Panc1 (cell line): ENCODE data around the gene E2F2. TPM values are rescaled to one million over a fixed set of nuclear protein-coding genes. Genes with fewer than 3 reads are reported as not detected.
"Not testable (repeated sequence)": the region's sequence is repeated elsewhere in the genome, so short reads cannot be mapped to it uniquely, and the experiment has no call there.

Experiments
- ATAC-seq: fragments of 200-7000 bp; cut with Tn5 transposase; 2 replicates; pipeline ENCODE4 v1.9.1; 2020; ENCODE audit warnings: mild to moderate bottlenecking, moderate library complexity
- BruUV-seq: library from RNA; stranded (reverse); fragments of 400-500 nt; replicated peaks from 2 replicates; lab custom pipeline; 2021; lab: Mats Ljungman, UMichigan
- CTCF ChIA-PET: fragments of 300-600 bp; sonication (Branson Sonifier 250); formaldehyde crosslinking; loops from one replicate; lab custom pipeline; 2022; ENCODE audit warnings: antibody characterized with exemption; lab: Charles Lee
- POLR2A ChIA-PET: fragments of 300-600 bp; sonication (Branson Sonifier 250); formaldehyde crosslinking; loops from one replicate; lab custom pipeline; 2022; ENCODE audit warnings: antibody characterized with exemption; lab: Charles Lee
- DNase-seq: peaks from one replicate; pipeline ENCODE4 v3.0.0-alpha.2; 2010; ENCODE audit warnings: low read depth, low spot score
- H3K27ac ChIP-seq: 2 replicates; pipeline ENCODE4 v1.5.1; 2011; ENCODE audit warnings: mild to moderate bottlenecking, low read length, inconsistent platforms
- H3K27me3 ChIP-seq: fragments of 200-500 bp; sonication (Bioruptor generic); 2 replicates; pipeline ENCODE4 v1.6.0; 2014; ENCODE audit warnings: low read length, inconsistent platforms; ENCODE audit not compliant: control insufficient read depth, insufficient read depth
- H3K36me3 ChIP-seq: fragments of 200-500 bp; sonication (Bioruptor generic); 2 replicates; pipeline ENCODE4 v1.5.1; 2014; ENCODE audit warnings: inconsistent platforms, mild to moderate bottlenecking, low read length, moderate library complexity; ENCODE audit not compliant: control insufficient read depth, insufficient read depth
- H3K4me1 ChIP-seq: 2 replicates; pipeline ENCODE4 v1.5.1; 2011; ENCODE audit warnings: inconsistent platforms, mild to moderate bottlenecking, low read length, moderate library complexity; ENCODE audit not compliant: control insufficient read depth, insufficient read depth
- H3K4me3 ChIP-seq, 2 experiments: 2 replicates each; pipeline ENCODE4 v1.5.1; 2011 to 2012; ENCODE audit warnings: low read depth in 2 of 2, low read length in 2 of 2, mild to moderate bottlenecking in 2 of 2, inconsistent platforms in 1 of 2, moderate library complexity in 1 of 2
- H3K9me3 ChIP-seq: fragments of 200-500 bp; sonication (Bioruptor generic); 2 replicates; pipeline ENCODE4 v1.5.1; 2014; ENCODE audit warnings: low read depth, mild to moderate bottlenecking, inconsistent platforms, low read length, moderate library complexity; ENCODE audit not compliant: control insufficient read depth, insufficient read depth
- CTCF ChIP-seq: fragments of 450-650 bp; IDR thresholded peaks from 2 replicates; pipeline ENCODE4 v1.5.1; 2017; ENCODE audit warnings: mild to moderate bottlenecking
- REST ChIP-seq, 2 experiments: IDR thresholded peaks; 2 replicates each; pipeline ENCODE4 v1.6.1; 2011 to 2012; ENCODE audit warnings: low read depth in 2 of 2, control low read depth in 1 of 2, low read length in 1 of 2, mild to moderate bottlenecking in 1 of 2, moderate library complexity in 1 of 2; ENCODE audit not compliant: insufficient read depth in 1 of 2
- SIN3A ChIP-seq: IDR thresholded peaks from 2 replicates; pipeline ENCODE4 v1.6.1; 2012; ENCODE audit warnings: low read depth, mild to moderate bottlenecking, low read length, moderate library complexity, borderline replicate concordance; ENCODE audit not compliant: insufficient read depth
- in situ Hi-C: cut with HindIII; loops from 2 replicates; pipeline ENCODE4 v1.10.0; 2016; ENCODE audit warnings: low sequenced_read_pairs, low pct_unique_long_range_greater_than_20kb
- intact Hi-C: fragments of 100-400 bp; cut with micrococcal nuclease; formaldehyde crosslinking; loops from one replicate; pipeline ENCODE4 v1.10.0; 2022; ENCODE audit not compliant: unreplicated experiment
- total RNA-seq: library from RNA; stranded (reverse); gene quantifications from one replicate; pipeline ENCODE4 v1.2.1, GENCODE V29; 2021; ENCODE audit not compliant: unreplicated experiment

E2F2 gene
- total RNA-seq, 1 experiment from 2014 or later: 9.5 TPM

DNA sequence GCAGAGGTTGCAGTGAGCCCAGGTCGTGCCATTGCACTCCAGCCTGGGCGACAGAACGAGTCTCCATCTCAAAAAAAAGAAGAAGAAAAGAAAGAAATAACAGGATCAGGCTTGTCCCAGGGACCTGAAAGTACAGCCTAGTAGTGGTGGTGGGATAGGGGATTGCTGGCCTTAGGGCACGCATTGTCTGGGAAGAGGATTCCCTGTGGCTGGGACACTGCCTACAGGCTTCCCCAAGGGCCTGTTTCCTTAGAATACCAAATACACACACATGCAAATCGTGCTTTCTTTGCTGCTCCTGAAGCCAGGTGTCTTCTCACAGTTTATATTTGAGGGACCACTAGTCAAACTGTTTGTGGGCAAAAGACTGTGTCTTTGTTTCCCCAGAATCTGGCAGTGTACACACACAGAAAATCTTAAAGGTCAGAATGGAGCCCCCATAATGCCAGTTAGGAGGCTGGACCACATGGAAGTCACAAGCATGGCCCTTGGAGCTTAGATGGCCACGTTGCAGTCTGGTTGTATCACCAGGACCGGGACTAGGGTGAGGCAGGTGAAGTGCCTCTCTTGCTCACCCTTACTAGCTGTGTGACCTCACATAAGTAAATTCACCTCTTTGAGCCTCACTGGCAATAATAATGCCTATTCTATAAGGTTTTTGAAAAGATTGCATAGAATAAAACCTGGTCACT lies 34.4 kb downstream of the E2F2 start:
- Histone ChIP-seq H3K27me3 (no peaks in the 10 kb centered on the region), H3K4me1 (no peaks in the 10 kb centered on the region), H3K27ac (no peak overlapping the region), H3K36me3 (no peaks in the 10 kb centered on the region), H3K9me3 (no peaks in the 10 kb centered on the region), H3K4me3 (no peak overlapping the region)
- intact Hi-C loops: loop anchor here (1.0 kb wide), 1 partner anchor 43 kb away; no protein-coding TSS in a partner anchor
- in situ Hi-C loops: no loop called here
- DNase-seq (no peak), ATAC-seq (peak; percentile 49)
- CTCF ChIA-PET: interaction anchor here (0.5 to 2.7 kb wide), 17 partner anchors 10 to 193 kb away, joined by 3 to 31 read pairs (median 4); partner anchors contain the start of genes ASAP3 and E2F2
- TF ChIP-seq REST (IDR thresholded peaks at IDR 0.05; ENCODE audit: insufficient read depth in 1 of 2, low read depth in 2 of 2, low read length in 1 of 2) (no peak), SIN3A (no peak), CTCF (no peak)
- POLR2A ChIA-PET: interaction anchor here (0.6 kb wide), 1 partner anchor 250 kb away, joined by 3 read pairs; no protein-coding TSS in a partner anchor
- no TSS peak for BruUV-seq

DNA sequence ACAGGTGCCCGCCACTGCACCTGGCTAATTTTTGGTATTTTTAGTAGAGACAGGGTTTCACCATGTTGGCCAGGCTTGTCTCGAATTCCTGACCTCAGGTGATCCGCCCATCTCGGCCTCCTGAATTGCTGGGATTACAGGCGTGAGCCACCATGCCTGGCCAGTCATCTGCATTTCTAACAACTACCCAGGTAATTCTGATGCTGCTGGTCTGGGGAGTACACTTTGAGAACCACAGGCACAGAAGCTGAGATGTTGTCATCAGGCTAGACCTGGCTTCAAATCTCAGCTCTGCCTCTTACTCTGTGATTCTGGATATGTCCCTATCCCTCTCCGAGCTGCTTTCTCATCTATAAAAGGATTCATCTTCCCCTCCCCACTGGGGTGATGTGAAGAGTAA lies 36.2 kb downstream of the E2F2 start:
- H3K4me1 ChIP-seq, intact Hi-C loops, H3K9me3 ChIP-seq, in situ Hi-C loops, H3K27me3 ChIP-seq, POLR2A ChIA-PET, H3K27ac ChIP-seq, BruUV-seq, H3K4me3 ChIP-seq, H3K36me3 ChIP-seq, DNase-seq, ATAC-seq: not testable (repeated sequence)
- CTCF ChIA-PET: interaction anchor here (0.6 kb wide), 1 partner anchor 142 kb away, joined by 3 read pairs; no protein-coding TSS in a partner anchor

DNA sequence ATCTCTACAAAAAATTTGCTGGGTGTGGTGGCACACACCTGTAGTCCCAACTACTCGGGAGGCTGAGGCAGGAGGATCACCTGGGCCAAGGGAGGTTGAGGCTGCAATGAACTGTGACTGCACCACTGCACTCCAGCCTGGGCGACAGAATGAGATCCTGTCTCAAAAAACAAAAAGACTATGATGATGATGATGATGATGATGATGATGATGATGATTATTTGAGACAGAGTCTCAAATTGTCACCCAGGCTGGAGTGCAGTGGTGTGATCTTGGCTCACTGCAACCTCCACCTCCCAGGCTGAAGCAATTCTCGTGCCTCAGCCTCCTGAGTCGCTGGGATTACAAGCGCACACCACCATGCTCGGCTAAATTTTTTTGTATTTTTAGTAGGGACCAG lies 38.3 kb downstream of the E2F2 start:
- DNase-seq: not testable (repeated sequence)

More for the DNA sequence above, 38.3 kb downstream of the E2F2 start:
- H3K36me3 ChIP-seq, intact Hi-C loops, H3K9me3 ChIP-seq, BruUV-seq, H3K27ac ChIP-seq, ATAC-seq, H3K27me3 ChIP-seq, POLR2A ChIA-PET, H3K4me1 ChIP-seq, in situ Hi-C loops, H3K4me3 ChIP-seq: not testable (repeated sequence)
- CTCF ChIA-PET: interaction anchor here (0.6 kb wide), 1 partner anchor 9 kb away, joined by 7 read pairs; no protein-coding TSS in a partner anchor
